OCI-LY7 (cell line): ENCODE results near the gene FBXL17.

Experiments used
- EZH2phosphoT487 ChIP-seq: fragments of 200-600 bp; sonication (generic); IDR thresholded peaks from 2 replicates; pipeline ENCODE4 v1.6.1; 2018; ENCODE audit warnings: low read depth, borderline replicate concordance, mild to moderate bottlenecking, mixed run types, antibody characterized with exemption, low read length, moderate library complexity, mixed read lengths
- TF ChIP-seq, protein P1 (sequence below): fragments of 200-600 bp; sonication (generic); conservative IDR thresholded peaks from 2 replicates; pipeline ENCODE4 v1.5.1; 2014; ENCODE audit warnings: mild to moderate bottlenecking, antibody characterized with exemption, low read length, moderate library complexity, mixed read lengths

DNA sequence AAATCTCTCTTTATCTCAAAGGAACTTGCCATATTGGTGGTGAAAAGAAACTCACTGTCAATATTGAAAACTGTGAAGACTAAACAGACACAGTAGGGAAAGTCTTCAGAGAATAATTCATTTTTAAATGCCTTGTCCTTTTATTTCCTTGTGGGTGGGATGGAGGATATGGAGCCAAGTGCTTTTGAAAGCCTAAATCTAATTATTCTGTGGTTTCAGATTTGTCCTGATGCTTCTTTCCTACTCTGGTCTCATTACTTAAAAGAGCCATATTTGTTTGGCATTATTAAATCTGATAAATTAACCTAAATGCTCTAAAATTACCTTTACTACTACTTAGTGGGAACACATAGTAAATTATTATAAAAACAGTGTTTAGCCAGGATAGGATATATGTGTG, 452.8 kb downstream of the FBXL17 start:
- TF ChIP-seq, protein P1, sequence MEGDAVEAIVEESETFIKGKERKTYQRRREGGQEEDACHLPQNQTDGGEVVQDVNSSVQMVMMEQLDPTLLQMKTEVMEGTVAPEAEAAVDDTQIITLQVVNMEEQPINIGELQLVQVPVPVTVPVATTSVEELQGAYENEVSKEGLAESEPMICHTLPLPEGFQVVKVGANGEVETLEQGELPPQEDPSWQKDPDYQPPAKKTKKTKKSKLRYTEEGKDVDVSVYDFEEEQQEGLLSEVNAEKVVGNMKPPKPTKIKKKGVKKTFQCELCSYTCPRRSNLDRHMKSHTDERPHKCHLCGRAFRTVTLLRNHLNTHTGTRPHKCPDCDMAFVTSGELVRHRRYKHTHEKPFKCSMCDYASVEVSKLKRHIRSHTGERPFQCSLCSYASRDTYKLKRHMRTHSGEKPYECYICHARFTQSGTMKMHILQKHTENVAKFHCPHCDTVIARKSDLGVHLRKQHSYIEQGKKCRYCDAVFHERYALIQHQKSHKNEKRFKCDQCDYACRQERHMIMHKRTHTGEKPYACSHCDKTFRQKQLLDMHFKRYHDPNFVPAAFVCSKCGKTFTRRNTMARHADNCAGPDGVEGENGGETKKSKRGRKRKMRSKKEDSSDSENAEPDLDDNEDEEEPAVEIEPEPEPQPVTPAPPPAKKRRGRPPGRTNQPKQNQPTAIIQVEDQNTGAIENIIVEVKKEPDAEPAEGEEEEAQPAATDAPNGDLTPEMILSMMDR = no peak
- no peak for TF ChIP-seq EZH2phosphoT487
